NCI-H146 (cell line): ENCODE data around the gene PRKAG2.

Source experiments
- DNase-seq: peaks from one replicate; lab custom pipeline; 2025; lab: John Stamatoyannopoulos, UW

The PRKAG2 gene

GRCh38 chr7:151710646-151711434 is 166.1 kb downstream of the PRKAG2 start:
- no peak for DNase-seq

- DNase-seq: no peak
These were observed 166.7 kb downstream of the PRKAG2 start for GRCh38 chr7:151710121-151710640.

- no peak for DNase-seq
These were observed 167.5 kb downstream of the PRKAG2 start for GRCh38 chr7:151709141-151710038.

- DNase-seq: no peak
These were observed 168.3 kb downstream of the PRKAG2 start for GRCh38 chr7:151708610-151709009.

DNA sequence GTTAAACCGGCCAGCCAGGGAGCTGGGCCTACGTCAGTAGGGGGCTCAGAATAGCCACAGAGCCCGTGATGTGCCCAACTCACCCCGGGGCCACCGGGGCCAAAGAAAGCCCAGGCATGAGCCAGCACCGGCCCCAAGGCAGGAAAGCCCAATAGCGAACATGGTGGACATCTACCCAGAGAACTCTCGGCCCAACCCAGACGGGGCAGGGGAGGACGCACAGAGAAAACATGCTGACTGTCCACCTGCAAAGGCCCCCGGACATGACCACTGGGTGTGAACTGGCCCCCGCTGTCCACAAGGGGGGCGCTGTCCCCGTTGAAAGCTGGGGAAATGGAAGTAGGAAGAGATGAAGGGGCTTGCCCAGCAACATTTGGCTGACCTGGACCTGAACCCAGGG is 169.2 kb downstream of the PRKAG2 start:
- no peak for DNase-seq

- DNase-seq: no peak
These were observed 169.8 kb downstream of the PRKAG2 start for GRCh38 chr7:151707105-151707469.

- DNase-seq: no peak
These were observed 170.4 kb downstream of the PRKAG2 start for GRCh38 chr7:151706277-151707104.

DNA sequence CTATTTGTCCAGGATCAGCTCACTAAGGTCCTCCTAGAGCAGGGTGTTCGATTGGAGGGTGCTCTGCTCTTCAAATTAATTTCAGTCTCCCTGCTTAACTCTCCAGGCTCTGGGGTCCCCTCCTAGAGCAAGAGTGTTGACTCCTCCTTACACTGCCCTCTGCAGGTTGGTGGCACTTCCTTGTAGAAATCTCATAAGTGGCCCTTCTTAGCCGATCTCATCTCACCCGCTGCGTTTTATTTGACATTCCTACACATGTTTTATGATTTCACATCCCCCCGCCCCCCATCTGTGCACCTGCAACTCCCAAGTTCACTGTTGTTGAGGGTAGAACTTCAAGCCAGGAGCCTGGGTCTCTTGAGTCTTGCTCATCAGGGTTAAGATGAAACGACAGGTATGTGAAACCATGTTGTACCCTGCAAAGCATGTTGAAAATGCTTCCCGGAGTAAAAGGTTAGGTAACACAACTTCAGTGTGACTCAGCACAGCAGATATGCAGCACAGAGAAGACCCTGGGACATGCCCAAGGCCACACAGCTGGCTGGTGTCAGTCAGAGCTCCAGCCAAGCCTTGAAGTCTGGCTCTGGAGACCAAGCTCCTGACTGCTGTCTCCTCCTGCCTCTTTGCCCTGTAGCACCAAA is 171.2 kb downstream of the PRKAG2 start:
- no peak for DNase-seq

DNA sequence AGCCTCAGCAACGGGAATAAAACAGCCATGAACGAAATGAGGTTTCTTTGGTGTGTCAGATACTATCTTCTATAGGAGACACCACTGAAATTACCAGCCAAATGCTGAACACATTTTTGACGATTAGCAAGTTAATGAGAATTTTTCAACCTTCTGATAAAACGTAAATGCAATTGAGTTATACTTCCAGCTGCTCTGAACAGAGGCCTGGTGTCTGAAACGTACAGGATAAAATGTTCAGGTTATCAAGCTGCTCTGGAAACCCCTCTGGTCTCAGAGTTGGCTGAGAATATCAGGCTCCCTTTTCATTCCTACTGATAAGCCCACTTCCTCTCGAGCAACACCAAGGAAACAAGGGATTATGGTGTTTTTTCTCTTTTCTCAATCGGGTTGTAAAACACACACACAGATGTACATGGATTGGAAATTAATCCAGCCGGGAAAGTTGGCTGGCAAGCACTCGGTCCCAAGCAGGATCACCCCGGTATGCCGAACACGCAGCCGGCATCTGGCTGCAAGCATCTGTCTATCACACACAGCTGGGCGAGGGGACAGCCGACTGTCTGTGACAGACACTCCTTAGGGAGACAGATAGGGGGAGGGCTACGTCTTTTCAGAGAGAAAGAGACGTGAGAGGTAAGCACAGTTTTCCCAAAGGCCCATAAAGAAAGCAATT is 171.8 kb downstream of the PRKAG2 start:
- no peak for DNase-seq

DNA sequence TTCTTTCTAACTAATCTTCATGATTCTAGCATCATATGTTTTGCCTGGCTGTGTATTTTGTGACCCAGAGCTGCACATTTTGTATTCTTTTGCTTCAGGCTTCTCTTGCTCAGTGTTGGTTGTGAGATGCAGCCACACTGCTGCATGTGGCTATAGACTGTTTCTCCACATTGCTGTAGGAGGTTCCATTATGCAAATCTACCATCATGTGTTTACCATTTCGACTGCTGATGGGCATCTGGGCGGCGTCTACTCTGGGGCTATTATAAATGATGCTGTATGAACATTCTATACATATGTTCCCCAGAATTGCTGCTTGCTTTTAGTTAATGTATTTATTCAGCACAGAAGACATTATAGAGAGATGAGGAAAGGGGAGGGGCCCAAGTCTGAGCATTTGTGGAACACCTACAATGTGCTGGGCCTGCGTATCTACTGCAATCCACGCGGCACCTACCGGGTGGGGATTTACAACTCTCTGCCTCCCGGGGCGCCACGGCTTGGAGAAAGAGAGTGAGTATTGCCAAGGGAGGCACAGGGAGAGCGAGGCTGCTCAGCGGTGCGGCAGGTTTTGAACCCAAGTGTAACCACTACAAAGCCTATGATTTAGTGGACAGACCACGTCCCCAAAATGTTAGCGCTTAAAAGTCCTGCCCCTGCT is 172.5 kb downstream of the PRKAG2 start:
- no peak for DNase-seq

DNA sequence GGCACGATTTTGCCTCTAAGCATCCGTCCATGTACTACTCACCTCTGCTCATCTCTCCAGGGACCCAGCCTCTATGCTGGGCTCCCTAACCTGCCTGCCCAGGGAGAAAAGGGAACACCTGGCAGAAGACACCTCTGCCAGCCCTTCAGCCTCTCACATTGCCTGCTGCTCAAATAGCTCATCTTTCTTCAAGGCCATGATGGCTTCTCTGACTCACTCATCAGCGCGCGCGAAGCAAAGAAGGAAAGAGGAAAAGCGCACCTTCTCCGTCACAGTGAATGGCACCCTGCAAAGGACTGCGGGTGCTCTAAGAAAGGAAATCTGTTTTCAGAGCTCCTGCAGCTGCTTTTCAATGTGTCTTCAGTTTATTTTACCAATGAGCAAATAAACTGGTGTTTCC is 174.0 kb downstream of the PRKAG2 start:
- DNase-seq: peak; percentile 9

DNA sequence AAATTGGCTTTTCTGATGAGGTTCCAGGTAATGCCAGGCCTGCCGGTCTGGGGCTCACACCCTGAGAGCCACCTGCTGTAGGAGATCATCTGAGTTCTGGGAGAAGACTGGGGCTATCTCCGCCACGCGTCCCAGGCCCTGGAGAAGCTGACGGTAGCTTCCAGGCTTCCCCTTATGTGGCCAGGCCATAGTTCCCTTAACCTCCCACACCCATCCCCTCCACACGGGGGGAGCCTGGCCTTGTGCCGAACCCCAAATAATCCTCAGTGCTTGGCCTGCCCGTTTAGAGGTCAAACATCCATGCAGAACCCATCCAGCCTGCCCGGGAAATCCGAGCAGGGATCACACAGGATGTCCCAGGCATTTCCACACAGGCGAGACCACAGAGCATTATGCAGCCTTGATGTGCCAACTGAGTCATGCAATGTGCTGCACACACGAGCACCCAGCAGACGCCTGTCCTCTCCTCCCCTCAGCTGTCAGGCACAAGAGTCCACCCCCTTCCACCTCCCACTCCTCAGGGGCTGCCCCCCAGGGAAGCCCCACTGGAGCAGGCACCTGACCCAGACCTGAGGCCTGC is 176.2 kb downstream of the PRKAG2 start:
- no peak for DNase-seq

DNA sequence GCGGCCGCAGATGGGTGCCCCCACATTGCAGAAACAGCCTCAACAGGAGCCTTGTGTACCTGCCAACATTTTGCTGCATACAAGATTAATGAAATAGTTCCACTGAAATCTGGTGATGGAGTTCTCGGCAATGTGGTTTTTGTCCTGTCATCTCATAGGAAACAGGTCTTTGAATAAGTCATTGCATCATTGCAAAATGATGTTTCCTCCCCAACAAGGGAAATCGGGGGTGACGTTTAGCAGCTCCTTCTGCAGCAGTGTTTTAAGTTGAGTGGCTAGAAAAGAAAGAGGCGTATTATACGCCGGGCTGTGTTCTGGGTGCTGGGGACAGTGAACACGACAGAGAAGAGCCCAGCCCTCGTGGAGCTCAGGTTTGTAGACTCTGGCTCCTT is 177.0 kb downstream of the PRKAG2 start:
- DNase-seq: no peak

- DNase-seq: no peak
These were observed 177.6 kb downstream of the PRKAG2 start for GRCh38 chr7:151699147-151699927.

GRCh38 chr7:151697942-151698341 is 179.0 kb downstream of the PRKAG2 start:
- DNase-seq: no peak

- no peak for DNase-seq
These were observed 179.4 kb downstream of the PRKAG2 start for GRCh38 chr7:151697515-151697895.

GRCh38 chr7:151696721-151697514 is 180.0 kb downstream of the PRKAG2 start:
- peak; percentile 94 for DNase-seq

- DNase-seq: peak; percentile 77
These were observed 180.9 kb downstream of the PRKAG2 start for GRCh38 chr7:151695951-151696541.
